Subcutaneous adipose tissue (tissue), 4 donors: ENCODE results near the gene TBC1D22B. TPM values are rescaled to one million over a fixed set of nuclear protein-coding genes. Genes with fewer than 3 reads are reported as not detected.

Source experiments
- CTCF ChIP-seq: fragments of 450-650 bp; IDR thresholded peaks from one replicate; pipeline ENCODE4 v1.5.1; 2016; ENCODE audit warnings: low read depth, mild to moderate bottlenecking, control low read depth, antibody characterized with exemption, moderate library complexity
- total RNA-seq, 4 donors: library from RNA; depleted of rRNA; stranded (reverse); fragments of >200 nt; gene quantifications; one replicate each; pipeline ENCODE4 v1.1.0, GENCODE V29; 2016

TBC1D22B gene
- total RNA-seq, 4 donors from 2014 or later: 4.8 to 5.5 (median 5.2) TPM

GRCh38 chr6:37232430-37233017 lies 25.0 kb upstream of the TBC1D22B start:
- TF ChIP-seq CTCF: no peak

DNA sequence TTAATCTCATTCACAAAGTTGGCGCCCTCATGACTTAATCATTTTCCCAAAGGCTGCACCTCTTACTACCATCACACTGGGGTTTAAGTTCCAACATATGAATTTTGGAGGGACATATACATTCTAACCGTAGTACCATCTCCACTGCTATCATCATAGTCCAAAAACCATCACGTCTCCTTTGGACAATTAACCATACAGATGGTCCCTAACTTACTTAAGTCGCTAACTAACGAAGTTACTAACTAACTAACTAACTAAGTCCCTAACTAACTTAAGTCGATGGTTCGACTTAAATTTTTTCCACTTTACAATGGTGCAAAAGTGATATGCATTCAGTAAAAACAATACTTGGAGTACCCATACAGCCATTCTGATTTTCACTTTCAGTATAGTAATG lies 24.0 kb upstream of the TBC1D22B start:
- no peak for TF ChIP-seq CTCF

GRCh38 chr6:37236921-37237320 lies 20.7 kb upstream of the TBC1D22B start:
- no peak for TF ChIP-seq CTCF

GRCh38 chr6:37237789-37238188 lies 19.8 kb upstream of the TBC1D22B start:
- TF ChIP-seq CTCF: no peak

GRCh38 chr6:37238381-37238780 lies 19.2 kb upstream of the TBC1D22B start:
- no peak for TF ChIP-seq CTCF

- no peak for TF ChIP-seq CTCF
Observed at GRCh38 chr6:37239526-37239925, 18.0 kb upstream of the TBC1D22B start.

DNA sequence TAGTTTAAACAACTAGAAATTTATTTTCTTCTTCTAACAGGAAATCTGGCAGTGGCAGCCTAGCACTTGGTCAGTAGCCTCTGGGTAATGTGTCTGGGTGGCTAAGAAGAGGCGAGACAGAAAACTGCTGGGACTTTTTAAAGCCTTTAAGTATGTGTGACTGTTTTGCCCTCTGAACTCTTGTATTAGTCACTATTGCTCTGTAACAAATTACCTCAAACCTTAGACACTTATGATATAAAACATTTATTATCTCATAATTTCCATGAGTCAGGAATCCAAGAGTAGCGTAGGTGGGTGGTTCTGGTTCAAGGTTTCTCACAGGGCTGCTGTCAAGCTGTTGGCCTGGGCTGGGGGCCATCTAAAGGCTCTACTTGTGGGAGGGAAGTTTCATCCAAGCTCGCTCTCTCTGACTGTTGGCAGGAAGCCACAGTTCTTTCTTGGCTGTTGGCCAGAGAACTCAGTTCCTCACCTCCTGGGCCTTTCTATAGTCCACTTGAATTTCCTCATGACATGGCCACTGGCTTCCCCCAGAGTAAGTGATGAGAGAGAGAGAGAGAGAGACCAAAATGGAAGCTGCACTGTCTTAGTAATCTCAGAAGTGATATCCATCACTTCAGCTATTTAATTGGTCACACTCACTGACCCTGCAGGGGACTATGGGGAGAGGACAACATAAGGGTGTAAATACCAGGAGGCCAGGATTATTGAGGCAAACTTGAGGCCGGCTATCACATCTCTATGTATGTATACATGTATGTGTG lies 17.4 kb upstream of the TBC1D22B start:
- TF ChIP-seq CTCF: no peak
